OCI-LY7 (cell line): ENCODE measurements around the gene LUC7L3. TPM values are rescaled to one million over a fixed set of nuclear protein-coding genes. Genes with fewer than 3 reads are reported as not detected.

Experiments
- BruUV-seq: library from RNA; stranded (reverse); fragments of 400-500 nt; replicated peaks from 2 replicates; lab custom pipeline; 2021; lab: Mats Ljungman, UMichigan
- CTCF ChIA-PET: fragments of 300-600 bp; sonication (Branson Sonifier 250); formaldehyde crosslinking; loops from one replicate; lab custom pipeline; 2022; ENCODE audit warnings: antibody characterized with exemption; ENCODE audit not compliant: unreplicated experiment; lab: Charles Lee
- POLR2A ChIA-PET: fragments of 300-600 bp; sonication (Branson Sonifier 250); formaldehyde crosslinking; loops from one replicate; lab custom pipeline; 2022; ENCODE audit warnings: antibody characterized with exemption; lab: Charles Lee
- DNase-seq: peaks from one replicate; pipeline ENCODE4 v3.0.0-alpha.2; 2015; ENCODE audit warnings: low spot score
- H2AFZ ChIP-seq: fragments of 200-600 bp; sonication (generic), shearing (Covaris generic); 2 replicates; pipeline ENCODE4 v1.6.1; 2014; ENCODE audit warnings: mild to moderate bottlenecking, antibody characterized with exemption, low read length, moderate library complexity
- H3K27ac ChIP-seq: fragments of 200-600 bp; sonication (generic); 2 replicates; pipeline ENCODE4 v1.5.1; 2014; ENCODE audit warnings: mixed run types, low read depth, mild to moderate bottlenecking, moderate library complexity, low read length, inconsistent platforms; ENCODE audit not compliant: poor library complexity, severe bottlenecking
- H3K36me3 ChIP-seq: fragments of 200-600 bp; sonication (generic); 2 replicates; pipeline ENCODE4 v1.6.1; 2014; ENCODE audit warnings: mild to moderate bottlenecking, antibody characterized with exemption, low read length, moderate library complexity, mixed read lengths; ENCODE audit not compliant: insufficient read depth
- H3K4me1 ChIP-seq: fragments of 200-600 bp; sonication (generic); 2 replicates; pipeline ENCODE4 v1.5.1; 2014; ENCODE audit warnings: mild to moderate bottlenecking, low read length; ENCODE audit not compliant: insufficient read depth, poor library complexity, severe bottlenecking
- H3K4me2 ChIP-seq: fragments of 200-600 bp; sonication (generic); 2 replicates; pipeline ENCODE4 v1.6.1; 2014; ENCODE audit warnings: mild to moderate bottlenecking, low read length
- H3K4me3 ChIP-seq: fragments of 200-600 bp; sonication (generic); 2 replicates; pipeline ENCODE4 v1.5.1; 2014; ENCODE audit warnings: mild to moderate bottlenecking, low read depth, low read length; ENCODE audit not compliant: poor library complexity, severe bottlenecking
- H3K79me2 ChIP-seq: fragments of 200-600 bp; sonication (generic); 2 replicates; pipeline ENCODE4 v1.6.1; 2016; ENCODE audit warnings: low read depth, mild to moderate bottlenecking, low read length, moderate library complexity, mixed read lengths; ENCODE audit not compliant: insufficient read depth
- H3K9me2 ChIP-seq: fragments of 200-600 bp; sonication (generic); 2 replicates; pipeline ENCODE4 v1.6.1; 2016; ENCODE audit warnings: mild to moderate bottlenecking, low read length, mixed read lengths; ENCODE audit not compliant: insufficient read depth
- H3K9me3 ChIP-seq: fragments of 200-600 bp; sonication (generic); 2 replicates; pipeline ENCODE4 v1.6.1; 2014; ENCODE audit warnings: mild to moderate bottlenecking, mixed run types, low read length, mixed read lengths
- H4K20me1 ChIP-seq: fragments of 200-600 bp; sonication (generic); 2 replicates; pipeline ENCODE4 v1.6.1; 2014; ENCODE audit warnings: mild to moderate bottlenecking, antibody characterized with exemption, low read length, moderate library complexity, mixed read lengths; ENCODE audit not compliant: insufficient read depth
- EZH2phosphoT487 ChIP-seq: fragments of 200-600 bp; sonication (generic); IDR thresholded peaks from 2 replicates; pipeline ENCODE4 v1.6.1; 2018; ENCODE audit warnings: low read depth, borderline replicate concordance, mild to moderate bottlenecking, mixed run types, antibody characterized with exemption, low read length, moderate library complexity, mixed read lengths
- intact Hi-C: fragments of 100-400 bp; cut with micrococcal nuclease; formaldehyde crosslinking; loops from one replicate; pipeline ENCODE4 v1.10.0; 2022; ENCODE audit not compliant: unreplicated experiment
- total RNA-seq, 2 experiments: library from RNA; depleted of rRNA in 1 of 2; stranded (reverse); fragments of >200 nt in 1 of 2; shearing (Covaris generic) in 1 of 2; gene quantifications; 2 replicates each; pipeline ENCODE4 v1.2.3, GENCODE V29; 2014 to 2022
- TF ChIP-seq, protein P1 (sequence below): fragments of 200-600 bp; sonication (generic); conservative IDR thresholded peaks from 2 replicates; pipeline ENCODE4 v1.5.1; 2014; ENCODE audit warnings: mild to moderate bottlenecking, antibody characterized with exemption, low read length, moderate library complexity, mixed read lengths

The LUC7L3 gene
- total RNA-seq, 2 experiments from 2014 or later: 109 to 190 TPM

DNA sequence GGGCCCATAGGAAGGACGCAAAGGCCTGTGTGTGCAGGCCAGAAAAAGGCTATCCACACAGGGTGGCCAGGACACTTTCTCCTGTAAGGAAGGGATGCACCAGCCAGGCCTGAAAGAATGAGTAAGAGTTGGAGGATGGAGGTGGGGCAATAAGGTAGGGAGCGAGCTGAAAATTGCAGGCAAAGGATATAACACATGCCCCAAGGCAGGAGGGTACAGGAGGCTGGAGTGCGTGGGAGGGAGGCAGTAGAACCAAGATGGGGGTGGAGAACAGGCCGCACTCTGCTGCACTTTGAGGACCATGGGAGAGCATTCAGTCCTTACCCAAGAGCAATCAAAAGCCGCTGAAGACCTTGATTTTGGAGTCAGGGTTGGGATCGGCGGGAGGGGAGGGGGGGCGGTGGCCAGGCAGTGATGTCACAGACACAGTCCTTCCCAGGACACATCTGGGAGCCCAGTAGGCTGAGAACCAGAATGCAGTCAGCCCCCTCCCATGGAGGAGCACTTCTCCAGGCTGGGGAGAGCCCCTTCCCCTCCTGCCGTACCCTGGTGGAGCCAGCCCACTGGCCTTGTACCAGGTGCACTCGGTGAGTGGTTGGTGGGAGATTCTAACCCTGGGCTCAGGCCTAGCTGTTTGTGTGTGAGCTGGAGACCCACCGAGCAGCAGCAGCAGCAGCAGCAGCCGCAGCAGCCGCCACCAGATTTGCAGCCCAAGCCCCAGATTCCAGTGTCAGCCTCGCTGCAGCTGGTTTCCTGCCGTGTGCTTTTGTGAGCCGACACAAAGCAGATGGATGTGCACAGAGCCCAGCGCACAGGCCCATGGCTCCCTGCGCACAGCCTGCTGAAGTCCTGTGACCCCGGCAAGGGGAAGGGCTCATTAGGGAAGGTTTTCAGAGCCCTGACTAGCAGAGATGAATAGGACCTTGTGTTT is 29.2 kb upstream of the LUC7L3 start:
- H3K79me2 ChIP-seq: no peaks in the 10 kb centered on the region; the same call in 1 of the 2 replicates
- H3K4me3 ChIP-seq: no peak overlapping the region
- H3K27ac ChIP-seq: no peak overlapping the region
- no peaks in the 10 kb centered on the region for H3K4me1 ChIP-seq
- no peaks in the 10 kb centered on the region for H3K9me3 ChIP-seq
- no peaks in the 10 kb centered on the region; the same call in 1 of the 2 replicates for H4K20me1 ChIP-seq
- no peak overlapping the region for H3K4me2 ChIP-seq
- ChIA-PET POLR2A (interaction anchor here (0.5 kb wide), 1 partner anchor 67 kb away, joined by 6 read pairs; no protein-coding TSS in a partner anchor), CTCF (no interaction called here)
- no TSS peak for BruUV-seq
- TF ChIP-seq EZH2phosphoT487: no peak
- TF ChIP-seq, protein P1, sequence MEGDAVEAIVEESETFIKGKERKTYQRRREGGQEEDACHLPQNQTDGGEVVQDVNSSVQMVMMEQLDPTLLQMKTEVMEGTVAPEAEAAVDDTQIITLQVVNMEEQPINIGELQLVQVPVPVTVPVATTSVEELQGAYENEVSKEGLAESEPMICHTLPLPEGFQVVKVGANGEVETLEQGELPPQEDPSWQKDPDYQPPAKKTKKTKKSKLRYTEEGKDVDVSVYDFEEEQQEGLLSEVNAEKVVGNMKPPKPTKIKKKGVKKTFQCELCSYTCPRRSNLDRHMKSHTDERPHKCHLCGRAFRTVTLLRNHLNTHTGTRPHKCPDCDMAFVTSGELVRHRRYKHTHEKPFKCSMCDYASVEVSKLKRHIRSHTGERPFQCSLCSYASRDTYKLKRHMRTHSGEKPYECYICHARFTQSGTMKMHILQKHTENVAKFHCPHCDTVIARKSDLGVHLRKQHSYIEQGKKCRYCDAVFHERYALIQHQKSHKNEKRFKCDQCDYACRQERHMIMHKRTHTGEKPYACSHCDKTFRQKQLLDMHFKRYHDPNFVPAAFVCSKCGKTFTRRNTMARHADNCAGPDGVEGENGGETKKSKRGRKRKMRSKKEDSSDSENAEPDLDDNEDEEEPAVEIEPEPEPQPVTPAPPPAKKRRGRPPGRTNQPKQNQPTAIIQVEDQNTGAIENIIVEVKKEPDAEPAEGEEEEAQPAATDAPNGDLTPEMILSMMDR: no peak
- peaks cover 38% of the 10 kb centered on the region for H3K36me3 ChIP-seq
- no peak for DNase-seq
- intact Hi-C loops: no loop called here
- no peak overlapping the region for H2AFZ ChIP-seq
- no peaks in the 10 kb centered on the region for H3K9me2 ChIP-seq

DNA sequence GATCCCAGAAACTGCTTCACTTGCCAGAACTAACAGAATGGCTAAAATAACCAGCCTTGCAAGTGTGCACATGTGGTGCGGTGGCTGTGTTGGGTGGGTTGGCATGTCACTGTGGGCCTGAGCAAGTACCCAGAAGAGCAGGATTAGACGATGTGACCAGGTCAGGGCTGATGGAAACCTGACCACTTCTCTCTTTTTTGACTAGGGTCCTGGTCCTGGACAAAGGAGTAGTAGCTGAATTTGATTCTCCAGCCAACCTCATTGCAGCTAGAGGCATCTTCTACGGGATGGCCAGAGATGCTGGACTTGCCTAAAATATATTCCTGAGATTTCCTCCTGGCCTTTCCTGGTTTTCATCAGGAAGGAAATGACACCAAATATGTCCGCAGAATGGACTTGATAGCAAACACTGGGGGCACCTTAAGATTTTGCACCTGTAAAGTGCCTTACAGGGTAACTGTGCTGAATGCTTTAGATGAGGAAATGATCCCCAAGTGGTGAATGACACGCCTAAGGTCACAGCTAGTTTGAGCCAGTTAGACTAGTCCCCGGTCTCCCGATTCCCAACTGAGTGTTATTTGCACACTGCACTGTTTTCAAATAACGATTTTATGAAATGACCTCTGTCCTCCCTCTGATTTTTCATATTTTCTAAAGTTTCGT is 28.4 kb upstream of the LUC7L3 start:
- no peak overlapping the region for H3K4me3 ChIP-seq
- TF ChIP-seq, protein P1: no peak
- TF ChIP-seq EZH2phosphoT487: no peak
- no peak for DNase-seq
- intact Hi-C loops: no loop called here
- H3K4me2 ChIP-seq: no peak overlapping the region
- H2AFZ ChIP-seq: no peak overlapping the region
- no peaks in the 10 kb centered on the region for H3K9me3 ChIP-seq
- ChIA-PET POLR2A (interaction anchor here (0.7 kb wide), 1 partner anchor 208 kb away, joined by 3 read pairs; no protein-coding TSS in a partner anchor), CTCF (no interaction called here)
- H3K36me3 ChIP-seq: peaks cover 46% of the 10 kb centered on the region
- H3K27ac ChIP-seq: no peak overlapping the region
- no peaks in the 10 kb centered on the region for H3K4me1 ChIP-seq
- no peaks in the 10 kb centered on the region; the same call in 1 of the 2 replicates for H4K20me1 ChIP-seq
- H3K79me2 ChIP-seq: no peaks in the 10 kb centered on the region; the same call in 1 of the 2 replicates
- no TSS peak for BruUV-seq
- H3K9me2 ChIP-seq: no peaks in the 10 kb centered on the region
